Neural crest cell (in vitro differentiated cells): ENCODE measurements around the gene CDKN1C. TPM values are rescaled to one million over a fixed set of nuclear protein-coding genes. Genes with fewer than 3 reads are reported as not detected.

Experiments used
- DNase-seq: peaks from one replicate; pipeline ENCODE4 v3.0.0; 2021; ENCODE audit warnings: low read depth, mixed read lengths, low spot score
- H3K27ac Mint-ChIP-seq: one replicate; pipeline ENCODE4 v1.8.0; 2021; ENCODE audit warnings: mild to moderate bottlenecking, mixed read lengths; ENCODE audit not compliant: unreplicated experiment
- H3K27me3 Mint-ChIP-seq: 2 replicates; pipeline ENCODE4 v1.8.0; 2021; ENCODE audit warnings: low read depth, mild to moderate bottlenecking, mixed read lengths
- H3K36me3 Mint-ChIP-seq: 2 replicates; pipeline ENCODE4 v1.8.0; 2021; ENCODE audit warnings: low read depth, mild to moderate bottlenecking, mixed read lengths
- H3K4me1 Mint-ChIP-seq: 2 replicates; pipeline ENCODE4 v1.8.0; 2021; ENCODE audit warnings: mixed read lengths
- H3K4me3 Mint-ChIP-seq: one replicate; pipeline ENCODE4 v1.8.0; 2021; ENCODE audit warnings: mild to moderate bottlenecking, mixed read lengths
- H3K9me3 Mint-ChIP-seq: 2 replicates; pipeline ENCODE4 v1.8.0; 2021; ENCODE audit warnings: mixed read lengths
- total RNA-seq: library from RNA; stranded (reverse); gene quantifications from 2 replicates; pipeline ENCODE4 v1.2.1, GENCODE V29; 2021
- TF ChIP-seq, protein P1 (sequence below): fragments of 200-600 bp; sonication (generic); conservative IDR thresholded peaks from 2 replicates; pipeline ENCODE4 v1.5.0; 2021; ENCODE audit warnings: antibody characterized with exemption, mild to moderate bottlenecking

Gene CDKN1C
- total RNA-seq, 1 donor from 2014 or later = 78.3 TPM

DNA sequence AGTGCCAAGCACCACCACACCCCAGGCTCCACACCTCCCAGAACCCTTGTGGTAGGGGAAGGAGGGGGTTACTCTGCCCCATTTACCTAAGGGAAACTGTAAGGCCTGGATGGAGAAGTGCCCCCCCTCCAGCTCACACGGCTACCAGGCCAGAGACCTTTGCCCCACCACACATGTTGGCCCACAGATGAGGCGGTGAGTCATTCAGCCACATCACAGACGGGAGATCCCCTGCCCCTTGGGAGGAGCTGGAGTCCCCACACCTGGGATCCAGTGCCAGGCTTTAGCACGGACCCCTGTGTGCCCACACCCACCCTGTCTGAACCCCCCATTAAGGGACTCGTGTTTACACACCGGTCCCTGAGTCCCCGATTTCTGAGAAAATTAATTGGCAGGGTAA is 24.9 kb downstream of the CDKN1C start:
- Mint-ChIP-seq H3K36me3 (no peaks in the 10 kb centered on the region), H3K27me3 (peaks cover 31% of the 10 kb centered on the region), H3K27ac (no peak overlapping the region), H3K4me3 (no peak overlapping the region), H3K9me3 (no peaks in the 10 kb centered on the region), H3K4me1 (peaks cover 38% of the 10 kb centered on the region)
- no peak for DNase-seq
- TF ChIP-seq, protein P1, sequence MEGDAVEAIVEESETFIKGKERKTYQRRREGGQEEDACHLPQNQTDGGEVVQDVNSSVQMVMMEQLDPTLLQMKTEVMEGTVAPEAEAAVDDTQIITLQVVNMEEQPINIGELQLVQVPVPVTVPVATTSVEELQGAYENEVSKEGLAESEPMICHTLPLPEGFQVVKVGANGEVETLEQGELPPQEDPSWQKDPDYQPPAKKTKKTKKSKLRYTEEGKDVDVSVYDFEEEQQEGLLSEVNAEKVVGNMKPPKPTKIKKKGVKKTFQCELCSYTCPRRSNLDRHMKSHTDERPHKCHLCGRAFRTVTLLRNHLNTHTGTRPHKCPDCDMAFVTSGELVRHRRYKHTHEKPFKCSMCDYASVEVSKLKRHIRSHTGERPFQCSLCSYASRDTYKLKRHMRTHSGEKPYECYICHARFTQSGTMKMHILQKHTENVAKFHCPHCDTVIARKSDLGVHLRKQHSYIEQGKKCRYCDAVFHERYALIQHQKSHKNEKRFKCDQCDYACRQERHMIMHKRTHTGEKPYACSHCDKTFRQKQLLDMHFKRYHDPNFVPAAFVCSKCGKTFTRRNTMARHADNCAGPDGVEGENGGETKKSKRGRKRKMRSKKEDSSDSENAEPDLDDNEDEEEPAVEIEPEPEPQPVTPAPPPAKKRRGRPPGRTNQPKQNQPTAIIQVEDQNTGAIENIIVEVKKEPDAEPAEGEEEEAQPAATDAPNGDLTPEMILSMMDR = no peak

DNA sequence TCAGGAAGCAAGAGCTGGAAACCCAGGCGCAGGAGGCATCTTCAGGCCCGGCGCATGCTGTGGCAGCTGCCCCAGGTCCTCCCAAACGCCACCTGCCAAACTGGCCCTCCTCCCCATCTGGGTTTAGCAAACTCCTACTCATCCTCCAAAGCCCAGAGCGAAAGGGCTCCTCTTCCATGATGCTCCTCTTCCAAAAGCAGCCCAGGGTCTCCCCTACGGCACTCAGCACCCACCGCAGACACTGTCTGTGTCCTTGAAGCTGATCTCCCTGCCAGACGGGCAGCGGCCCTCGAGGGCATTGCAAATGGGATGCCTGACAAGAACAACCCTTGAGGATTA is 25.9 kb downstream of the CDKN1C start:
- H3K9me3 Mint-ChIP-seq = no peaks in the 10 kb centered on the region
- peaks cover 26% of the 10 kb centered on the region for H3K27me3 Mint-ChIP-seq

DNA sequence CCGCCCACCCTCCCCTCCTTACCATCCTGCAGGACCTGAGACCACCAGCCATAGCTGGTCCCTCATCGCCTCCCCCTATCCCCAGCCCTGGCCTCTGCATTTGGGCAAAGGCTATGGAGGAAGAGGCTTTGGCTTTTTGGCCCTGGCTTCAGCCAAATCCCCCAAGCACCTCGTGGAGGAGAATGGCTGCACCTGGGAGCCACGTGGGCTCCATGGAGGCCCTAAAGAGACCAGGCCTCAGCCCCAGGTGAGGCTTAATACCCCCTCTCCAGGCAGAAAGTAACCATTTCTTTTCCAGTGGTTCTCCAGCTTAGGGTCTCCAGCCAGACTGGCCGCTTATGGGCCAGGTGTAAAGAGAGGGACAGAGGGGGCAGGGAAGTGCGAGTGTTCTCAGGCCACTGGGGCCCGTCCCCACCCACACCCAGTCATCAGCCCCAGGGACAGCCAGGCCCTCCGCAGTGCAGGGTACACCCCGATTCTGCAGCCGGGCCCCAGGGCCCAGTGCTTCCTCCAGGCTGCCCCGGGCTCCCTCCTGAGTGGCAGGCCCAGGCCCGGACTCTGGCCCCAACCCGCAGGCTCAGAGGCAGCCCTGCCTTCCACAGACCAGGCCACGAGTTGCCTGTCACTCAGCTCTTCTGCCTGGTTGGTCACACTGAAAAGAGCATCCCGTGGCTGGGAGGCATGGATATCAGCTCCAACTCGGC is 26.4 kb downstream of the CDKN1C start:
- DNase-seq = peak; percentile 38
- Mint-ChIP-seq H3K9me3 (no peaks in the 10 kb centered on the region), H3K27me3 (peaks cover 27% of the 10 kb centered on the region), H3K4me3 (no peak overlapping the region), H3K36me3 (no peaks in the 10 kb centered on the region), H3K27ac (no peak overlapping the region), H3K4me1 (peaks cover 43% of the 10 kb centered on the region)
- TF ChIP-seq, protein P1 = no peak

More for the DNA sequence above, 25.9 kb downstream of the CDKN1C start:
- no peaks in the 10 kb centered on the region for H3K36me3 Mint-ChIP-seq
- TF ChIP-seq, protein P1 = no peak
- no peak overlapping the region for H3K4me3 Mint-ChIP-seq
- no peak for DNase-seq
- peaks cover 39% of the 10 kb centered on the region for H3K4me1 Mint-ChIP-seq
- no peak overlapping the region for H3K27ac Mint-ChIP-seq

DNA sequence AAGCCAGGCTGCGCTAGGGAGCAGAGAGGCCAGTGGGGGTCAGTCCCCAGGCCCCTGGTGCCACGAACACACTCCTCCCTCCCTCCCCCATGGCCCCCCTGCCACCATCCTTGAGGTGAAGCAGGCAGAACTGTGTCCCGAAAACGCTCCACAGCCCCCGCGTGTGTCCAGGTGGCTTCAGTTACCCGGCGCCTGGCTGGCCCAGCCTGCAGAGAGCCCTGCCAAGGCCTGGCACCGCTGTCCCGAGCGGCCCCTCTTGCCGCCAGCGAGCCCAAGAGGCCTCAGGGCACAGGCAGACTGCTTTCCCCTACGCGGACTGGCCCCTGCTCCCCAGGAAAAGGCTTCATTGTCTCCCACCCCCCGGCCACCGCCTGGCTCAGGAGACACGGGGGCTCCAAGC is 27.7 kb downstream of the CDKN1C start:
- no peaks in the 10 kb centered on the region for H3K9me3 Mint-ChIP-seq
- H3K4me3 Mint-ChIP-seq = no peak overlapping the region
- TF ChIP-seq, protein P1 = no peak
- DNase-seq = no peak
- no peaks in the 10 kb centered on the region for H3K36me3 Mint-ChIP-seq
- H3K27ac Mint-ChIP-seq = no peak overlapping the region
- H3K27me3 Mint-ChIP-seq = peaks cover 21% of the 10 kb centered on the region
- H3K4me1 Mint-ChIP-seq = peaks cover 37% of the 10 kb centered on the region

DNA sequence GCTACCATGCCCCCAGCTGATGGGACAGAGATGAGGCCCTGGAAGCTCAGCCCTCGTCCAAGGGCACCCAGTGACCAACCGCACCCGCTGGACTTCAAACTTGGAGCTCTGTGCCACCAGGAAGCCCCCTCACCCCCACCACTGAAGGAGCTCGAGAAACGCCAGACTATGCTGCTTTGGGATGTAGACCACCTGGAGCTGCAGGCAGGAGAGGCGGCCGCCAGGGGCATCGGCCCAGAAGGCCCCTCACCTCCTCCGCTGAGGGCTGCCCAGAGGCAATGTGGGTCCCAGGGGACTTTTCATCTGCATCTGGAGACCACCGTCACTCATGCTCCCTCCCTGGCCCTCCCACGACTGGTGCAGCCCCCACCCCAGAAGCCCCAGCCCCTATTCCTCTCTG is 28.3 kb downstream of the CDKN1C start:
- Mint-ChIP-seq H3K9me3 (no peaks in the 10 kb centered on the region), H3K27me3 (peaks cover 21% of the 10 kb centered on the region), H3K27ac (no peak overlapping the region), H3K4me1 (peaks cover 37% of the 10 kb centered on the region), H3K4me3 (no peak overlapping the region), H3K36me3 (no peaks in the 10 kb centered on the region)
- no peak for DNase-seq
- TF ChIP-seq, protein P1 = no peak
